MM.1S (cell line): ENCODE data around the gene CDC16.

ENCODE experiments used
- DNase-seq: peaks from one replicate; pipeline ENCODE4 v3.0.0-alpha.2; 2015
- H2AFZ ChIP-seq: fragments of 300-600 bp; sonication (generic); 2 replicates; pipeline ENCODE4 v1.6.0; 2016; ENCODE audit warnings: antibody characterized with exemption, low read length
- H3F3A ChIP-seq: fragments of 300-600 bp; sonication (generic); 2 replicates; pipeline ENCODE4 v1.6.1; 2016; ENCODE audit warnings: mild to moderate bottlenecking, antibody characterized with exemption, low read length, moderate library complexity, mixed read lengths; ENCODE audit not compliant: insufficient read depth
- H3K27ac ChIP-seq: fragments of 300-600 bp; sonication (generic); 2 replicates; pipeline ENCODE4 v1.5.1; 2016; ENCODE audit warnings: mild to moderate bottlenecking, low read length
- H3K27me3 ChIP-seq: fragments of 300-600 bp; sonication (generic); replicated peaks from 2 replicates; pipeline ENCODE4 v1.6.0; 2016; ENCODE audit warnings: low read length; ENCODE audit not compliant: insufficient read depth
- H3K36me3 ChIP-seq: fragments of 300-600 bp; sonication (generic); replicated peaks from 2 replicates; pipeline ENCODE4 v1.6.1; 2016; ENCODE audit warnings: mild to moderate bottlenecking, low read length, mixed read lengths; ENCODE audit not compliant: insufficient read depth
- H3K4me1 ChIP-seq: fragments of 300-600 bp; sonication (generic); 2 replicates; pipeline ENCODE4 v1.6.1; 2016; ENCODE audit warnings: low read length, mixed read lengths
- H3K4me2 ChIP-seq: fragments of 300-600 bp; sonication (generic); 2 replicates; pipeline ENCODE4 v1.6.0; 2016; ENCODE audit warnings: low read depth, low read length
- H3K4me3 ChIP-seq: fragments of 300-600 bp; sonication (generic); 2 replicates; pipeline ENCODE4 v1.5.1; 2016; ENCODE audit warnings: low read length, mixed read lengths
- H3K79me2 ChIP-seq: fragments of 300-600 bp; sonication (generic); 2 replicates; pipeline ENCODE4 v1.6.1; 2016; ENCODE audit warnings: mixed run types, low read length, mixed read lengths
- H3K9ac ChIP-seq: fragments of 300-600 bp; sonication (generic); 2 replicates; pipeline ENCODE4 v1.6.1; 2016; ENCODE audit warnings: low read length, mixed read lengths
- H3K9me2 ChIP-seq: fragments of 300-600 bp; sonication (generic); replicated peaks from 2 replicates; pipeline ENCODE4 v1.6.1; 2016; ENCODE audit warnings: mild to moderate bottlenecking, low read length, mixed read lengths; ENCODE audit not compliant: insufficient read depth
- H3K9me3 ChIP-seq: fragments of 300-600 bp; sonication (generic); replicated peaks from 2 replicates; pipeline ENCODE4 v1.6.1; 2016; ENCODE audit warnings: mild to moderate bottlenecking, low read length, mixed read lengths; ENCODE audit not compliant: insufficient read depth
- H4K20me1 ChIP-seq: fragments of 300-600 bp; sonication (generic); 2 replicates; pipeline ENCODE4 v1.6.1; 2016; ENCODE audit warnings: mild to moderate bottlenecking, low read length, moderate library complexity, mixed read lengths; ENCODE audit not compliant: insufficient read depth
- EZH2 ChIP-seq: fragments of 300-600 bp; sonication (generic); optimal IDR thresholded peaks from 2 replicates; pipeline ENCODE3; 2017; ENCODE audit warnings: low read depth, mild to moderate bottlenecking, antibody characterized with exemption, low read length, mixed read lengths
- EZH2phosphoT487 ChIP-seq: fragments of 300-600 bp; sonication (generic); IDR thresholded peaks from 2 replicates; pipeline ENCODE4 v1.6.1; 2018; ENCODE audit warnings: antibody characterized with exemption, low read length
- TF ChIP-seq, protein P1 (sequence below): fragments of 300-600 bp; sonication (generic); IDR thresholded peaks from 2 replicates; pipeline ENCODE4 v1.5.1; 2016; ENCODE audit warnings: antibody characterized with exemption, low read length, mixed read lengths

Gene CDC16

GRCh38 chr13:114279146-114279545 lies 44.4 kb downstream of the CDC16 start:
- Histone ChIP-seq H3K36me3 (no peaks in the 10 kb centered on the region), H3K27ac (peak overlapping the region; percentile 100)
- TF ChIP-seq EZH2, result no peak

DNA sequence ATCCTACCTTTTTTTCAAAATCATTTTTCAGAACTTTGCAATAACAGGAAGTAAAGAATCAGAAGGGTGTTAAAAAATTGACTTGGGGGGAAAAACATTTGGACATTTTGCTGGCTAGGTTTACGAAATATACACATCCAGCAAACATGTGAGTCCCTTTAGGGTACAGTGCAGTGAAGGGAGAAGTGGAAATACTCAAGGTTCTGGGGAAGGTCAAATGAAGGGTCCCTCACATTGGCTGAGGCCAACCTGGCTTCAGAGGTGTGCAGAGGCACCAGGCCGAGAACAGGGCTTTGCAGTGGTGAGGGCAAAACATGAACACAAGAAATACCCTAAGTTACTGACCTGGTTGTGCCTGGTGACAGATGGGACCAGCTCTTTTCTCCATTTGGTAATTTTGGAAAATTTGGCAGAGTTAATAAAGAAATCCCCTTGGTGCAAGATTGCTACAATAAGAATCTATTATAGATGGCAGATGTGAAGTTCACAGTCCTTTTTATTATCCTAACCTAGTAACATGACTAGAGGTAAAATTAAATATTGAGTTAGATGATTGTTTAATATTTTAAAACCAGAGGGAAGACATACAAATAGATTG lies 45.2 kb downstream of the CDC16 start:
- TF ChIP-seq EZH2phosphoT487, result no peak
- TF ChIP-seq, protein P1, sequence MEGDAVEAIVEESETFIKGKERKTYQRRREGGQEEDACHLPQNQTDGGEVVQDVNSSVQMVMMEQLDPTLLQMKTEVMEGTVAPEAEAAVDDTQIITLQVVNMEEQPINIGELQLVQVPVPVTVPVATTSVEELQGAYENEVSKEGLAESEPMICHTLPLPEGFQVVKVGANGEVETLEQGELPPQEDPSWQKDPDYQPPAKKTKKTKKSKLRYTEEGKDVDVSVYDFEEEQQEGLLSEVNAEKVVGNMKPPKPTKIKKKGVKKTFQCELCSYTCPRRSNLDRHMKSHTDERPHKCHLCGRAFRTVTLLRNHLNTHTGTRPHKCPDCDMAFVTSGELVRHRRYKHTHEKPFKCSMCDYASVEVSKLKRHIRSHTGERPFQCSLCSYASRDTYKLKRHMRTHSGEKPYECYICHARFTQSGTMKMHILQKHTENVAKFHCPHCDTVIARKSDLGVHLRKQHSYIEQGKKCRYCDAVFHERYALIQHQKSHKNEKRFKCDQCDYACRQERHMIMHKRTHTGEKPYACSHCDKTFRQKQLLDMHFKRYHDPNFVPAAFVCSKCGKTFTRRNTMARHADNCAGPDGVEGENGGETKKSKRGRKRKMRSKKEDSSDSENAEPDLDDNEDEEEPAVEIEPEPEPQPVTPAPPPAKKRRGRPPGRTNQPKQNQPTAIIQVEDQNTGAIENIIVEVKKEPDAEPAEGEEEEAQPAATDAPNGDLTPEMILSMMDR, result no peak
- no peak for TF ChIP-seq EZH2
- Histone ChIP-seq H2AFZ (no peak overlapping the region), H3K79me2 (peaks cover 58% of the 10 kb centered on the region), H3K36me3 (0 out of 2 replicates have a peak, but pooled peaks cover 5% of the 10 kb centered on the region), H4K20me1 (no peaks in the 10 kb centered on the region), H3K4me1 (peaks cover 58% of the 10 kb centered on the region), H3K4me3 (no peak overlapping the region), H3K9ac (peak overlapping the region; percentile 98), H3K9me2 (no peaks in the 10 kb centered on the region), H3K27ac (peak overlapping the region; percentile 100), H3K27me3 (no peaks in the 10 kb centered on the region), H3K9me3 (no peaks in the 10 kb centered on the region), H3F3A (peaks cover 42% of the 10 kb centered on the region), H3K4me2 (peak overlapping the region; percentile 73; the same call in 1 of the 2 replicates)
- no peak for DNase-seq

More at GRCh38 chr13:114279146-114279545, 44.4 kb downstream of the CDC16 start:
- H4K20me1 ChIP-seq, result no peaks in the 10 kb centered on the region
- no peak overlapping the region for H2AFZ ChIP-seq
- H3K9me2 ChIP-seq, result no peaks in the 10 kb centered on the region
- DNase-seq, result no peak
- no peaks in the 10 kb centered on the region for H3K27me3 ChIP-seq
- H3F3A ChIP-seq, result peaks cover 49% of the 10 kb centered on the region
- H3K79me2 ChIP-seq, result peaks cover 51% of the 10 kb centered on the region
- H3K4me1 ChIP-seq, result peaks cover 65% of the 10 kb centered on the region
- no peak overlapping the region for H3K4me3 ChIP-seq
- peak overlapping the region; percentile 98 for H3K9ac ChIP-seq
- no peak overlapping the region; the same call in 1 of the 2 replicates for H3K4me2 ChIP-seq
- H3K9me3 ChIP-seq, result no peaks in the 10 kb centered on the region

- DNase-seq, result peak; percentile 90
- Histone ChIP-seq H3K9me2 (no peaks in the 10 kb centered on the region), H2AFZ (peak within 1 kb of the TSS; percentile 49)
Observed at GRCh38 chr13:114281351-114282040, 46.8 kb downstream of the CDC16 start, which contains the start of gene UPF3A. Gene UPF3A, plus strand, starts transcription at chr13:114281601. Its CDS starts 39 bp downstream, at chr13:114281640.

More at GRCh38 chr13:114281351-114282040, 46.8 kb downstream of the CDC16 start, which contains the start of gene UPF3A:
- Histone ChIP-seq H4K20me1 (no peaks in the 10 kb centered on the region), H3K36me3 (0 out of 2 replicates have a peak, but pooled peaks cover 8% of the 10 kb centered on the region), H3K27me3 (no peaks in the 10 kb centered on the region), H3K79me2 (peaks cover 59% of the 10 kb centered on the region), H3K9me3 (no peaks in the 10 kb centered on the region), H3F3A (peaks cover 37% of the 10 kb centered on the region), H3K4me2 (peak within 1 kb of the TSS; percentile 73), H3K9ac (peak within 1 kb of the TSS; percentile 98), H3K27ac (peak within 1 kb of the TSS; percentile 100), H3K4me1 (peaks cover 42% of the 10 kb centered on the region), H3K4me3 (peak within 1 kb of the TSS; percentile 81)
- TF ChIP-seq EZH2phosphoT487, result no peak
- TF ChIP-seq, protein P1, result no peak
